HepG2 (cell line): Measurements from ENCODE around the gene ABHD4. TPM values are rescaled to one million over a fixed set of nuclear protein-coding genes. Genes with fewer than 3 reads are reported as not detected.

Experiments
- ATF1 ChIP-seq: IDR thresholded peaks from 2 replicates; pipeline ENCODE4 v1.6.1; 2016; ENCODE audit warnings: mild to moderate bottlenecking, control low read depth
- ATRX ChIP-seq: sonication (generic); formaldehyde crosslinking; IDR thresholded peaks from 2 replicates; pipeline ENCODE4 v1.4.0; 2020; ENCODE audit warnings: missing genetic modification reagents, borderline replicate concordance
- CHCHD3 ChIP-seq: sonication (generic); formaldehyde crosslinking; IDR thresholded peaks from 2 replicates; pipeline ENCODE4 v1.8.0; 2022; ENCODE audit warnings: mild to moderate bottlenecking, missing genetic modification reagents, moderate library complexity
- EED ChIP-seq: sonication (generic); formaldehyde crosslinking; IDR thresholded peaks from 2 replicates; pipeline ENCODE4 v1.5.0; 2020; ENCODE audit warnings: mild to moderate bottlenecking, missing genetic modification reagents
- FOXK1 ChIP-seq: sonication (generic); formaldehyde crosslinking; IDR thresholded peaks from 2 replicates; pipeline ENCODE4 v1.4.0; 2020; ENCODE audit warnings: low read depth, missing genetic modification reagents, borderline replicate concordance
- GABPB1 ChIP-seq: IDR thresholded peaks from 2 replicates; pipeline ENCODE4 v1.6.1; 2016; ENCODE audit warnings: mild to moderate bottlenecking, missing genetic modification reagents, moderate library complexity, missing compliant biosample characterization
- JUND ChIP-seq: sonication (generic); formaldehyde crosslinking; IDR thresholded peaks from 2 replicates; pipeline ENCODE4 v1.8.0; 2022; ENCODE audit warnings: mild to moderate bottlenecking, missing genetic modification reagents
- LCORL ChIP-seq, 2 experiments: fragments of 450-650 bp in 1 of 2; sonication (generic) in 1 of 2; formaldehyde crosslinking in 1 of 2; IDR thresholded peaks; 2 replicates each; pipeline versions ENCODE4 v1.5.0 to v1.6.1; 2017 to 2020; ENCODE audit warnings: antibody characterized with exemption in 1 of 2, missing genetic modification reagents in 1 of 2
- NR1H2 ChIP-seq: sonication (generic); formaldehyde crosslinking; IDR thresholded peaks from 2 replicates; pipeline ENCODE4 v1.8.1; 2022; ENCODE audit warnings: low read depth, missing genetic modification reagents, borderline replicate concordance
- NR2F6 ChIP-seq, 2 experiments: IDR thresholded peaks; 2 replicates each; pipeline ENCODE4 v1.6.1; 2016; ENCODE audit warnings: antibody characterized with exemption in 1 of 2, mild to moderate bottlenecking in 1 of 2
- SAP130 ChIP-seq: IDR thresholded peaks from 2 replicates; pipeline ENCODE4 v1.6.1; 2016; ENCODE audit warnings: low read depth
- SP1 ChIP-seq, 2 experiments: fragments of 450-650 bp in 1 of 2; sonication (generic) in 1 of 2; formaldehyde crosslinking in 1 of 2; IDR thresholded peaks; 2 replicates each; pipeline versions ENCODE4 v1.4.0 to v1.6.1; 2016 to 2020; ENCODE audit warnings: missing genetic modification reagents in 1 of 2
- TCF7L2 ChIP-seq: IDR thresholded peaks from 2 replicates; pipeline ENCODE4 v1.6.1; 2011; ENCODE audit warnings: mild to moderate bottlenecking, low read depth, low read length, moderate library complexity
- ZC3H4 ChIP-seq: sonication (generic); formaldehyde crosslinking; IDR thresholded peaks from 2 replicates; pipeline ENCODE4 v1.4.0; 2020; ENCODE audit warnings: missing genetic modification reagents, borderline replicate concordance
- ZMYM4 ChIP-seq: sonication (generic); formaldehyde crosslinking; IDR thresholded peaks from 2 replicates; pipeline ENCODE4 v1.8.1; 2023; ENCODE audit warnings: mild to moderate bottlenecking, missing genetic modification reagents
- ZNF124 ChIP-seq: sonication (generic); formaldehyde crosslinking; IDR thresholded peaks from 2 replicates; pipeline ENCODE4 v1.4.0; 2020; ENCODE audit warnings: missing genetic modification reagents
- ZNF333 ChIP-seq: sonication (generic); formaldehyde crosslinking; IDR thresholded peaks from 2 replicates; pipeline ENCODE4 v1.4.0; 2020; ENCODE audit warnings: mild to moderate bottlenecking, missing genetic modification reagents, borderline replicate concordance
- ZNF335 ChIP-seq: sonication (generic); formaldehyde crosslinking; IDR thresholded peaks from 2 replicates; pipeline ENCODE4 v1.4.0; 2020; ENCODE audit warnings: missing genetic modification reagents
- ZNF382 ChIP-seq: sonication (generic); formaldehyde crosslinking; IDR thresholded peaks from 2 replicates; pipeline ENCODE4 v1.5.0; 2020; ENCODE audit warnings: missing genetic modification reagents, mild to moderate bottlenecking, borderline replicate concordance
- ZSCAN9 ChIP-seq: IDR thresholded peaks from 2 replicates; pipeline ENCODE4 v1.6.1; 2016; ENCODE audit warnings: borderline replicate concordance
- polyA plus RNA-seq, 8 experiments: library from polyadenylated mRNA; depleted of rRNA in 3 of 8; stranded (reverse) in 7 of 8; unstranded in 1 of 8; fragments of >200 nt; fragmentation: Illumina TruSeq in 4 of 8; extraction: Trizol in 4 of 8; gene quantifications; 2 replicates each; pipeline versions ENCODE4 v1.2.1 to v1.2.3, GENCODE V29; 2011 to 2016; ENCODE audit warnings: low read depth in 4 of 8, missing spikeins in 1 of 8, mixed read lengths in 1 of 8; ENCODE audit not compliant: insufficient read depth in 1 of 8
- total RNA-seq, 5 experiments: library from RNA; depleted of rRNA; stranded (reverse); fragments of >200 nt; fragmentation: Illumina TruSeq; extraction: Trizol; gene quantifications; 2 replicates each; pipeline ENCODE4 v1.2.3, GENCODE V29; 2016; ENCODE audit warnings: low read depth in 1 of 5
- TF ChIP-seq, protein P1 (sequence below): sonication (generic); formaldehyde crosslinking; IDR thresholded peaks from 2 replicates; pipeline ENCODE4 v1.5.0; 2020; ENCODE audit warnings: missing genetic modification reagents, mild to moderate bottlenecking, borderline replicate concordance
- TF ChIP-seq, protein P2 (sequence below): sonication (generic); formaldehyde crosslinking; IDR thresholded peaks from 2 replicates; pipeline ENCODE4 v1.4.0; 2020; ENCODE audit warnings: missing genetic modification reagents
- TF ChIP-seq, protein P3 (sequence below): sonication (generic); formaldehyde crosslinking; IDR thresholded peaks from 2 replicates; pipeline ENCODE4 v1.4.0; 2020; ENCODE audit warnings: missing genetic modification reagents

Gene ABHD4
- total and polyA plus RNA-seq, 2 of the 13 experiments (the other 11 are each of a cell fraction or from before 2014, with no cell fraction given): 16.1 to 47.5 TPM

DNA sequence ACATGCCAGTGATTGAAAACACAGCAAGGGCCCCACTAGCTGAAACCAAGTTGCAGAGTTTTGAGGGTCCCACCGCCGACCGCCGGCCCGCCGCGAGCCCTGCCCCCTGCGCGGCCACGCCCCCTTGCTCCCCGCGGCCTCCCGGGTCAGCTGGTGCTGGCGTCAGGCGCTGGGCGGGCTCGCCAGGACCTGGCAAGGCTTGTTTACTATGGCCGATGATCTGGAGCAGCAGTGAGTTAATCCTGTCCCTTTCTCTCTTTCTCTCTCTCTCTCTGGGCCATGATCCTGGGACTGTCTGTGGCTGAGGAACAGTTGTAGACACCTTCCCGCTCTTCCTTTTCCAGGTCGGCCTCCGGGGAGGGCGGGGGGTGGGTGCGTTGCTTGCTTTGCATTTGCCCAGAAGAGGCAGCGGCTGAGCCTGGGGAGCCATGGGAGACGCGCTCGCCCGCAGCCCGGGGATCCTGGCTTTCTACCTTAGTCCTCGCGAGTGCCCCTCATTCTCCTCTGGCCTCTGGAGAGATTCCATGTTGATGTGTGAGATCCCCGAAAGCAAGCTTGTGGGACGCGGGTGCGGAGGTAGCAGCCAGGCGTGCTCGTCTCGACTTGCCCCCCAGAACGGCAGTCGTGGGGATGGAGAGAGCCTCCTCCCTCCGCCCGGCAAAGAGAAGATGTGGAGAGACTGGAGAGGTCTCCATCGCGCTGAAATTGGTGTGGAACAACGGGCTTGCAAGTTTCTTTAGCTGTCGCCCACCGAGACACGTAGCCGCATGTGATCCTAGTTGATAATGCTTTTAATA lies at the start of gene ABHD4 (continued):
- TF ChIP-seq, protein P1, sequence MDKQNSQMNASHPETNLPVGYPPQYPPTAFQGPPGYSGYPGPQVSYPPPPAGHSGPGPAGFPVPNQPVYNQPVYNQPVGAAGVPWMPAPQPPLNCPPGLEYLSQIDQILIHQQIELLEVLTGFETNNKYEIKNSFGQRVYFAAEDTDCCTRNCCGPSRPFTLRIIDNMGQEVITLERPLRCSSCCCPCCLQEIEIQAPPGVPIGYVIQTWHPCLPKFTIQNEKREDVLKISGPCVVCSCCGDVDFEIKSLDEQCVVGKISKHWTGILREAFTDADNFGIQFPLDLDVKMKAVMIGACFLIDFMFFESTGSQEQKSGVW (CRISPR knock-in tag): no peak
- TF ChIP-seq GABPB1 (CRISPR knock-in tag) (peak; percentile 71), ZNF335 (CRISPR knock-in tag) (peak; percentile 47; the same call in 1 of the 2 replicates), ZSCAN9 (peak; percentile 73), ZNF382 (CRISPR knock-in tag) (no peak), ATRX (CRISPR knock-in tag) (no peak; the same call in 1 of the 2 replicates), JUND (peak; percentile 74; the same call in 1 of the 2 replicates), ZNF333 (CRISPR knock-in tag) (peak; percentile 88; the same call in 1 of the 2 replicates), ZNF124 (CRISPR knock-in tag) (0 out of 2 replicates have a peak, but pooled peaks have one; percentile 54), ZC3H4 (CRISPR knock-in tag) (peak; percentile 53), SP1 (IDR thresholded peaks at IDR 0.05) (no peak), SP1 (CRISPR knock-in tag; IDR thresholded peaks at IDR 0.05) (peak; percentile 98), FOXK1 (peak; percentile 99), SAP130 (CRISPR knock-in tag) (peak; percentile 96), ZMYM4 (CRISPR knock-in tag) (peak; percentile 90), ATF1 (CRISPR knock-in tag) (no peak), TCF7L2 (no peak), LCORL (IDR thresholded peaks at IDR 0.05) (no peak), LCORL (CRISPR knock-in tag; IDR thresholded peaks at IDR 0.05) (peak; percentile 65; the same call in 1 of the 2 replicates), CHCHD3 (peak; percentile 67; the same call in 1 of the 2 replicates), NR1H2 (no peak), EED (CRISPR knock-in tag) (peak; percentile 98), NR2F6 (IDR thresholded peaks at IDR 0.05) (no peak), NR2F6 (CRISPR knock-in tag; IDR thresholded peaks at IDR 0.05) (peak; percentile 61)
- TF ChIP-seq, protein P2, sequence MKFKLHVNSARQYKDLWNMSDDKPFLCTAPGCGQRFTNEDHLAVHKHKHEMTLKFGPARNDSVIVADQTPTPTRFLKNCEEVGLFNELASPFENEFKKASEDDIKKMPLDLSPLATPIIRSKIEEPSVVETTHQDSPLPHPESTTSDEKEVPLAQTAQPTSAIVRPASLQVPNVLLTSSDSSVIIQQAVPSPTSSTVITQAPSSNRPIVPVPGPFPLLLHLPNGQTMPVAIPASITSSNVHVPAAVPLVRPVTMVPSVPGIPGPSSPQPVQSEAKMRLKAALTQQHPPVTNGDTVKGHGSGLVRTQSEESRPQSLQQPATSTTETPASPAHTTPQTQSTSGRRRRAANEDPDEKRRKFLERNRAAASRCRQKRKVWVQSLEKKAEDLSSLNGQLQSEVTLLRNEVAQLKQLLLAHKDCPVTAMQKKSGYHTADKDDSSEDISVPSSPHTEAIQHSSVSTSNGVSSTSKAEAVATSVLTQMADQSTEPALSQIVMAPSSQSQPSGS (CRISPR knock-in tag): peak; percentile 15; the same call in 1 of the 2 replicates
- TF ChIP-seq, protein P3, sequence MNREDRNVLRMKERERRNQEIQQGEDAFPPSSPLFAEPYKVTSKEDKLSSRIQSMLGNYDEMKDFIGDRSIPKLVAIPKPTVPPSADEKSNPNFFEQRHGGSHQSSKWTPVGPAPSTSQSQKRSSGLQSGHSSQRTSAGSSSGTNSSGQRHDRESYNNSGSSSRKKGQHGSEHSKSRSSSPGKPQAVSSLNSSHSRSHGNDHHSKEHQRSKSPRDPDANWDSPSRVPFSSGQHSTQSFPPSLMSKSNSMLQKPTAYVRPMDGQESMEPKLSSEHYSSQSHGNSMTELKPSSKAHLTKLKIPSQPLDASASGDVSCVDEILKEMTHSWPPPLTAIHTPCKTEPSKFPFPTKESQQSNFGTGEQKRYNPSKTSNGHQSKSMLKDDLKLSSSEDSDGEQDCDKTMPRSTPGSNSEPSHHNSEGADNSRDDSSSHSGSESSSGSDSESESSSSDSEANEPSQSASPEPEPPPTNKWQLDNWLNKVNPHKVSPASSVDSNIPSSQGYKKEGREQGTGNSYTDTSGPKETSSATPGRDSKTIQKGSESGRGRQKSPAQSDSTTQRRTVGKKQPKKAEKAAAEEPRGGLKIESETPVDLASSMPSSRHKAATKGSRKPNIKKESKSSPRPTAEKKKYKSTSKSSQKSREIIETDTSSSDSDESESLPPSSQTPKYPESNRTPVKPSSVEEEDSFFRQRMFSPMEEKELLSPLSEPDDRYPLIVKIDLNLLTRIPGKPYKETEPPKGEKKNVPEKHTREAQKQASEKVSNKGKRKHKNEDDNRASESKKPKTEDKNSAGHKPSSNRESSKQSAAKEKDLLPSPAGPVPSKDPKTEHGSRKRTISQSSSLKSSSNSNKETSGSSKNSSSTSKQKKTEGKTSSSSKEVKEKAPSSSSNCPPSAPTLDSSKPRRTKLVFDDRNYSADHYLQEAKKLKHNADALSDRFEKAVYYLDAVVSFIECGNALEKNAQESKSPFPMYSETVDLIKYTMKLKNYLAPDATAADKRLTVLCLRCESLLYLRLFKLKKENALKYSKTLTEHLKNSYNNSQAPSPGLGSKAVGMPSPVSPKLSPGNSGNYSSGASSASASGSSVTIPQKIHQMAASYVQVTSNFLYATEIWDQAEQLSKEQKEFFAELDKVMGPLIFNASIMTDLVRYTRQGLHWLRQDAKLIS: no peak; the same call in 1 of the 2 replicates
